Neural cell (in vitro differentiated cells): Measurements from ENCODE around the gene TMEM44.

Experiments used
- CTCF ChIP-seq: fragments of 450-650 bp; IDR thresholded peaks from 2 replicates; pipeline ENCODE4 v1.5.1; 2014; ENCODE audit warnings: antibody characterized with exemption, mild to moderate bottlenecking, moderate library complexity; ENCODE audit not compliant: poor library complexity, severe bottlenecking
- EZH2 ChIP-seq: fragments of 200-600, 300-800 bp; shearing (Covaris generic), sonication (generic); IDR thresholded peaks from 2 replicates; pipeline ENCODE4 v1.6.1; 2014; ENCODE audit warnings: antibody characterized with exemption, low read length, borderline replicate concordance, mild to moderate bottlenecking; ENCODE audit not compliant: insufficient read depth, poor library complexity, severe bottlenecking
- MXI1 ChIP-seq: fragments of 450-650 bp; conservative IDR thresholded peaks from 2 replicates; pipeline ENCODE4 v1.6.1; 2014; ENCODE audit warnings: antibody characterized with exemption, mild to moderate bottlenecking; ENCODE audit not compliant: poor library complexity, severe bottlenecking
- POLR2AphosphoS5 ChIP-seq: IDR thresholded peaks from 2 replicates; pipeline ENCODE4 v1.6.1; 2012

GRCh38 chr3:194682189-194682693, 49.0 kb upstream of the TMEM44 start:
- TF ChIP-seq EZH2 (no peak), CTCF (no peak), POLR2AphosphoS5 (no peak), MXI1 (no peak)
